IPS DF 4.7 (cell line): Measurements from ENCODE around the gene LRIT2.

Source experiments
- DNase-seq: peaks from one replicate; pipeline ENCODE4 v3.0.0-alpha.2; 2013; ENCODE audit warnings: low spot score; ENCODE audit errors: extremely low read depth

The LRIT2 gene

GRCh38 chr10:84241185-84241790, 15.9 kb upstream of the LRIT2 start, which contains the start of gene LRIT1:
Gene LRIT1, minus strand, starts transcription at chr10:84241546. Its CDS starts 107 bp downstream, at chr10:84241439.
- DNase-seq, result no peak

DNA sequence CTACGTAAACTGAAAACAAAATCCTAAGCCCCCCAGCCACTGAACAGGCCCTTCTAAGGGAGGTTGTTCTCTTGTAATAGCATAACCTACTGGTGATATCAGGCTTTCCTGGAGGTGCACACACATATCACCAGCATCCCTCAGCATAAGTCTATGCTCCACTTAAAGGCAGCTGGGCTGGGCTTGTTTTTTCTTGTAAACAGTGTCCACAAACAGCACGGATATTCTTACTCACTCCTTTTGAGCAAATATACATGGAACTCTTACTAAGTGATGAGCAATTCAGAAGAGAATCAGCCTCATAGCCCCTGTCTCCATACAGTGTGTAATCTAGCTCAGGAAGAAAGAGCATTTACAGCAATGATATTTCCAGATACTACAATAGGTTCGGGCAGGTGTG, 13.6 kb upstream of the LRIT2 start:
- DNase-seq, result no peak

GRCh38 chr10:84237199-84238051, 12.1 kb upstream of the LRIT2 start:
- no peak for DNase-seq

DNA sequence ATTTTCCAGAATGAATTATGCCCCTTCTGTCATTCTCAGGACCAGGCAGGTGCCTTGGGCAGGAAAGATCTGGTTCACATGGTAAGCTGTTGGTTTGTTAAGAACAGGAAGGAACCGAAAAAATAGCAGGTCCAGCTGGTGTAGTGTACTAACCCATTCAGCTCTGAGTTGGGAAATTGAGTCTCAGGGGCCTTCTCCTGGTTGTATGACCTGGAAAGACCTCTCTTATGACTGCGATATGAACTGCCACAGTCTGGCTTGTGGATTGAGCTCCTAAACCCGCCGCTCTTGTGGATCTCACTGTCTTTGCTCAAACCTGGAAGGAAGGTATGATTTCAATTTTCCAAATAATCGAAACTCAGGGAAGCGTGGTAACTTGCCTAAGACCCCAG, 11.5 kb upstream of the LRIT2 start:
- DNase-seq, result no peak

DNA sequence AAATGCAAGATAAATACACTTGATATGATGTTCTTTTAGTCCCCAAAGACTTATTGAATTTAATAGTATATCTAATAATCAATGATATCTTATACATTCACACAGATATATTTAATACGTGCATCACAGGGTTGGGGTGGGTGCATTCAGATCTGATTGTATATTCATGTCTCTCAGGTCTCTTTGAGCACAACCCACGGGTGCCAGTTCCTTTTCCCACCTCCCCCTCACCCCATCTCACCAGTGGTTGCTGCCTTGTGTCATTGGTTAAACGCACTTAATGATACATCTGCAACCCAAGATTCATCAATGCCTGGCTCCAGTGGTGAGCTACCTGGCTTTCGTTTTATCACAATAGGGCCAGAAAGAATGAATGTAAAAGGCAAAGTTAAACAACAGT, 9.8 kb upstream of the LRIT2 start:
- DNase-seq, result no peak

GRCh38 chr10:84234479-84234878, 9.1 kb upstream of the LRIT2 start:
- DNase-seq, result no peak

DNA sequence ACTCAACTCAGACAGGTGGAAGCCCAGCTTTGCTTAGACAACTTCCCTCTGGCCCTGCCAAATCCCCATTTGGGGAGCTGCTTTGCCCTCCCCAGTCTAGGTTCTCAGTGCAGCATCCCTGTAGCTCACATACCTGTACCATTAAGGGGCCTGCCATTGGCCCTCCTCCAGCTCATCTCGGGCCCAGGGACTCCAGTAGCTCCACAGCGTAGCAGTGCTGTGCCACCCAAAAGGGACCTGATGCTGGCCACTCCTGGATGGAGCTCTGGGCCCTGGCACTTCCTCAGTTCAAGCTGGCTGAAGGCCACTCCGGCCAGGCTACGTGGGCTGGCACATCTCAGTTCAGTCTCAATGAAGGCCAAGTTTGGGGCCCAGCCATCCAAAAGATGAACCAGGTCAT, 8.6 kb upstream of the LRIT2 start:
- no peak for DNase-seq

- no peak for DNase-seq
Observed at GRCh38 chr10:84232376-84232775, 7.0 kb upstream of the LRIT2 start.

DNA sequence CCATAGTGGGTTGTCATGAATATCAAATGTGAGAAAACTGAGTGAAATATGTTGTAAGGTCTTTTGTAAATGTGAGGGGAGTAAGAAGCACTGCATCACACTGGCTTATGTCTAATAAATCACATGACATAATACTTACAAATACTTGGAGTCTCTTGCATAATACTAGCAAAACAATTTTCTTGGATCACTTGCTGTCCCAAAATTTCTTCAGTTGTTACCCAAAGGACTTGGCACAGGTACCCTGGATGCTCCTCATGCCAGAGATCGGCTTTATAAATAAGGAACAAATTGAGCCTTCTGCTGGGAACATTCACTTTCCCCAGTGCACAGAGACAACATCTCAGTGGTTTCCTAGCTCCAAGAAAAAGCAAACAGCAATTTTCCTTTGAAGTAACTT, 5.0 kb upstream of the LRIT2 start:
- DNase-seq, result no peak

- DNase-seq, result no peak
Observed at GRCh38 chr10:84227810-84228209, 2.5 kb upstream of the LRIT2 start.

DNA sequence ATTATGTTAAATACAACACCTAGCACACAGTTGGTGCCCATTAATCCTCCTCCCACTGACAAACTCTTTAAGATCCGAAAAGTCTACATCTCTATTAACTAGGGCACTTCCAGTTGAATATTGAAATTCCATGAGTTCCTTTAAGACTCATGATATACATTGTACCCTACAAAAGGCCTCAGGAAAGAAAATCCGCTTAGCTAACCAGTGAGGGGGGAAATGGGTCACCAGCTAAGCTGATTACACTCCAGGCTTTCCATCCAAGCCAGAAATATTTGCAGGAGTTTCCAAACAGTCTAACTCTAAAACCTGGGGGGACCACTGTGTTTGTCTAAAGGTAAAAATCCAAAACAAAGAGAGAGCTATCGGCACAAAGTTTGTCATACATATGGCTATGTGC, 1.3 kb upstream of the LRIT2 start:
- DNase-seq, result no peak

DNA sequence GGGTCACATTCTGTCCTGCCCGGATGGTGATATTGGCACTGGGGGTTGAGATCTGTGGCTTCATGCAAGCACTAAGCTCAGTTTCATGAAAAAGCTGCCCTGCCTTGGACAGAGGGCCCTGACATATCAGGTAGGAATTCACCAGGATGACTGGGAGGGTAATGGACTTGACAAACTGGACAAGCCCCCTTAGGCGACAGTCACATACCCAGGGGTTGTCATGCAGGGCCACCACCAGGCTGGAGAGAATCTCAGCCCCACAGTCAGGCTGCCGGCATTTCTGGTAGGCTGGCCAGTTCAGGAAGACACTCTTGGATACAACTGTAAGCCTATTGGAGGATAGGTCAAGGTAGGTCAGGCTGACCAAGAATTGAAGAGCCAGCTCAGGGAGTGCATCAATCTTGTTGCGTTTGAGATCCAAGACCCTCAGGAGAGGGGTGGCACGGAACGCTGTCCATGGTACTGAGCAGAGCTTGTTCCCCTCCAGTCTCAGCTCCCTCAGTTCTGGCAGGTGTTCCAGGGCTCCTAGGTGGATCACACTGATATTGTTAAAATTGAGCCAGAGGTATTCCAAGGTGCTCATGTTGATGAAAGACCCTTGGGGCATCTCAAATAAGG, 824 bp downstream of the LRIT2 start:
- no peak for DNase-seq

DNA sequence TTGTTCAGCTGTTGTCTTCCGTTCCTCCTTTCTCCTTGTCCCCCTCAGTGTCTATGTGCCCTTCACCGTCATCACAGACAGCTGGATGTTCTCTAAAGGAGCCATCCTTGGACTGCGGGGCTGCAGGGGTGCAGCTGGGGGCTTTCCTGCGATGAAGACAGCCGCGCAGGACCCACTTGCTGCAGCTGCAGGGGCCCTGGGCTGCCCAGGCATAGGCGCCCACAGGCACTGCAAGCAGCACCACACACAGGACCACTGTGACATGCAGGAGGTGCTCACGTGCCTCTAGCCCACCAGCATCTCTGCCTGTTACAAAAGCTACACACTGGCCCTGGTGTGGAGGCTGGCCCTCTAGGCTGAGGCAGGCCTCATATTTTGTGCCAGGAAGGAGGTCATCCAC, 3.4 kb downstream of the LRIT2 start:
- no peak for DNase-seq

DNA sequence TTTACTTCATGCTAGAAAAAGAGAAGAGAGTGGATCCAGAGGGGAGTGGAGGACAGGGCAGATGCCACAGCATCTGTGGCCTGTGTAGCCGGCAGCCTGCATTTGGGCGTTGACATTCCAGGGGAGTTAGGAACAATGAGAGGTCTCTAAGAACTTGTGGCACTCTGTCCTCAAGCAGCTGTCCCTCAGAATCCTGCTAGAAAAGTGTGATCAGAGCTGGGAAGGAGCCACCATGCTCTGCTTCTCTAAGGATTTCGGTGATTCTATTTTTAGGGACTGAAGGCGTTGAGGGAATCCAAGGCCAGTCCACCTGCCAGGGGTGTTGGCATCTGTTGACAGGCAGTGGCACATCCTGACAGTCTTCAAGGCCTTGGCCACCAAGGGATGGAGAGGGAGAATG, 7.6 kb downstream of the LRIT2 start:
- no peak for DNase-seq

- DNase-seq, result no peak
Observed at GRCh38 chr10:84216834-84217233, 8.5 kb downstream of the LRIT2 start.

DNA sequence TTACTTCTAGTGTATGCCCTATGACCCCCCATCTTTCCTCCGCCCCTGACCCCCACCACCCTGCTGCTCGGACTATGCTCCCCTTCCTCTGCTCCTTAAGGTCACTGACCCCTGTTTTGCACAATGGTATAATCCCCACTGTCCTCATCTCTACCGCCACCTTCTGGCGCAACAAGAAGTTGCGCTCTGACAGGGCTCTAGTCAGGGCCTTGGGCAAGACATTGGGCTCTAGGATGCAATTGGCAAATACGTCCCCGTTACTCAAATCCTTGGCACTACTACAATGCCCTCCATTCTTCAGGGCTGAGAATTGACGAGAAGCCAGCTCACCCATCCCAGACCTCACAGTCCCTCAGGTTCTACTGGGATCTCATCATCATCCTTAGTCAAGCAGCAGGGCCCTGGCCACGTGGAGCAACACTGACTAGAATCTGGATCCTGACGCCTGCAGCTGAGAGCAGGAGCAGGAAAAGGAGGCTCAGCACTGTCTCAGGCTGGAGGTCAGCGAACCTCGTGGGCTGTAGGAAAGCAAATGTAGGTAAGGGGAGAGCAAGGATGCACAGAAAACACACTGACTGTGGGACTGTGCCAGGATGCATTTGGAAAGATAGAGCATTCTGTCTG, 10.6 kb downstream of the LRIT2 start:
- no peak for DNase-seq

- DNase-seq, result no peak
Observed at GRCh38 chr10:84214046-84214572, 11.2 kb downstream of the LRIT2 start.

DNA sequence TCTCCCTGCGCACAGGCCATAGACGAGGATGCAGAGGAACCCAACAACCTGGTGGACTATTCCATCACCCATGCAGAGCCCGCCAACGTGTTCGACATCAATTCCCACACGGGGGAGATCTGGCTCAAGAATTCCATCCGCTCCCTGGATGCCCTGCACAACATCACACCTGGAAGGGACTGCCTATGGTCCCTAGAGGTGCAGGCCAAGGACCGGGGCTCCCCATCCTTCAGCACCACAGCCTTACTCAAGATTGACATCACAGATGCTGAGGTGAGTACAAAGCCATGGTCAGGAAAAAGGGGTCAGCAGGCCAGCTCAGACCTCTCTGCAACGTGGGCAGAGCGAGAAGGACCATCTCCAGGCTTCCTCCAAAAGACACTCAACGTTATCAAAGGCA, 12.3 kb downstream of the LRIT2 start:
- no peak for DNase-seq

GRCh38 chr10:84212014-84212413, 13.3 kb downstream of the LRIT2 start:
- DNase-seq, result no peak

DNA sequence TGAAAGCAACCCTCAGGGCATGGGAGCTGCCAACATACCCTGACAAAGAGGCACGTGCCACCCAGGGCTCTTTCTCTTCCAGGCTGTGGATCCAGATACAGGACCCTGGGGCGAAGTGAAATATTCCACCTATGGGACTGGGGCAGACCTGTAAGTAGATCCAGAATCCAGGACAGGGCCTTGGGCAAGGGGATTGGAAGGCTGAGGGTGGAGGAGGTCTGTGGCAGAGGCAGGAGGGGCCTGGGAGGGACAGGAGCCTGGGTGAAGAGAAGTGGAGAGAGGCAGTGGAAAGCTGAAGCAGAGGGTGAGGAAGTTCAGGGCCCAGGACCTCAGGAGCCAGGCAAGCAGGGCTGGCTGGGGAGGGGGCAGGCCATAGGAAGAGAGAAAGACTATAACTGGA, 13.8 kb downstream of the LRIT2 start:
- DNase-seq, result no peak

GRCh38 chr10:84208023-84208422, 17.3 kb downstream of the LRIT2 start:
- no peak for DNase-seq
